ENCODE results near the gene RAP1GAP2.
"Not testable (repeated sequence)": the region's sequence is repeated elsewhere in the genome, so short reads cannot be mapped to it uniquely, and the experiment has no call there.

RAP1GAP2 gene

GRCh38 chr17:2814049-2814448 lies 17.8 kb downstream of the RAP1GAP2 start:
- TF ChIP-seq, protein P1, sequence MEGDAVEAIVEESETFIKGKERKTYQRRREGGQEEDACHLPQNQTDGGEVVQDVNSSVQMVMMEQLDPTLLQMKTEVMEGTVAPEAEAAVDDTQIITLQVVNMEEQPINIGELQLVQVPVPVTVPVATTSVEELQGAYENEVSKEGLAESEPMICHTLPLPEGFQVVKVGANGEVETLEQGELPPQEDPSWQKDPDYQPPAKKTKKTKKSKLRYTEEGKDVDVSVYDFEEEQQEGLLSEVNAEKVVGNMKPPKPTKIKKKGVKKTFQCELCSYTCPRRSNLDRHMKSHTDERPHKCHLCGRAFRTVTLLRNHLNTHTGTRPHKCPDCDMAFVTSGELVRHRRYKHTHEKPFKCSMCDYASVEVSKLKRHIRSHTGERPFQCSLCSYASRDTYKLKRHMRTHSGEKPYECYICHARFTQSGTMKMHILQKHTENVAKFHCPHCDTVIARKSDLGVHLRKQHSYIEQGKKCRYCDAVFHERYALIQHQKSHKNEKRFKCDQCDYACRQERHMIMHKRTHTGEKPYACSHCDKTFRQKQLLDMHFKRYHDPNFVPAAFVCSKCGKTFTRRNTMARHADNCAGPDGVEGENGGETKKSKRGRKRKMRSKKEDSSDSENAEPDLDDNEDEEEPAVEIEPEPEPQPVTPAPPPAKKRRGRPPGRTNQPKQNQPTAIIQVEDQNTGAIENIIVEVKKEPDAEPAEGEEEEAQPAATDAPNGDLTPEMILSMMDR (IDR thresholded peaks at IDR 0.05; ENCODE audit: borderline replicate concordance, control extremely low read depth, extremely low read depth, insufficient read depth, missing control alignments): no peak
- in situ Hi-C loops (cut with MboI; ENCODE audit: low sequenced_read_pairs, unreplicated experiment): no loop called here
- DNase-seq (ENCODE audit: low spot score): no peak

- in situ Hi-C loops (cut with MboI; ENCODE audit: low sequenced_read_pairs, unreplicated experiment): no loop called here
- TF ChIP-seq, protein P1 (IDR thresholded peaks at IDR 0.05; ENCODE audit: borderline replicate concordance, control extremely low read depth, extremely low read depth, insufficient read depth, missing control alignments): no peak
- peak; percentile 51 for DNase-seq (ENCODE audit: low spot score)
These were observed 18.5 kb downstream of the RAP1GAP2 start for GRCh38 chr17:2814481-2815341.

- in situ Hi-C loops (cut with MboI; ENCODE audit: low sequenced_read_pairs, unreplicated experiment): no loop called here
- TF ChIP-seq, protein P1 (IDR thresholded peaks at IDR 0.05; ENCODE audit: borderline replicate concordance, control extremely low read depth, extremely low read depth, insufficient read depth, missing control alignments): no peak
- no peak for DNase-seq (ENCODE audit: low spot score)
These were observed 19.5 kb downstream of the RAP1GAP2 start for GRCh38 chr17:2815781-2816185.

GRCh38 chr17:2816688-2817087 lies 20.4 kb downstream of the RAP1GAP2 start:
- in situ Hi-C loops (cut with MboI; ENCODE audit: low sequenced_read_pairs, unreplicated experiment): no loop called here
- no peak for DNase-seq (ENCODE audit: low spot score)
- TF ChIP-seq, protein P1 (IDR thresholded peaks at IDR 0.05; ENCODE audit: borderline replicate concordance, control extremely low read depth, extremely low read depth, insufficient read depth, missing control alignments): no peak

DNA sequence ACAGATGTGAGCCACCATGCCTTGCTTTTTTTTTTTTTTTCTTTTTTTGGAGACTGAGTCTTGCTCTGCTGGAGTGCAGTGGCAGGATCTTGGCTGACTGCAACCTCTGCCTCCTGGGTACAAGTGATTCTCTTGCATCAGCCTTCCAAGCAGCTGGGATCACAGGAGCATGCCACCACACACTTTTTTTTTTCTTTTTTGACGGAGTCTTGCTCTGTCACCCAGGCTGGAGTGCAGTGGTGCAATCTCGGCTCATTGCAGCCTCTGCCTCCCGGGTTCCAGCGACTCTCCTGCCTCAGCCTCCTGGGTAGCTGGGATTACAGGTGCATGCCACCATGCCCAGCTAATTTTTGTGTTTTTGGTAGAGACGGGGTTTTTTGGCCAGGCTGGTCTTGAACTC lies 23.1 kb downstream of the RAP1GAP2 start:
- DNase-seq (ENCODE audit: low spot score); in situ Hi-C loops (cut with MboI; ENCODE audit: low sequenced_read_pairs, unreplicated experiment): not testable (repeated sequence)

GRCh38 chr17:2819921-2820501 lies 23.8 kb downstream of the RAP1GAP2 start:
- in situ Hi-C loops (cut with MboI; ENCODE audit: low sequenced_read_pairs, unreplicated experiment): no loop called here
- TF ChIP-seq, protein P1 (IDR thresholded peaks at IDR 0.05; ENCODE audit: borderline replicate concordance, control extremely low read depth, extremely low read depth, insufficient read depth, missing control alignments): no peak
- no peak for DNase-seq (ENCODE audit: low spot score)

DNA sequence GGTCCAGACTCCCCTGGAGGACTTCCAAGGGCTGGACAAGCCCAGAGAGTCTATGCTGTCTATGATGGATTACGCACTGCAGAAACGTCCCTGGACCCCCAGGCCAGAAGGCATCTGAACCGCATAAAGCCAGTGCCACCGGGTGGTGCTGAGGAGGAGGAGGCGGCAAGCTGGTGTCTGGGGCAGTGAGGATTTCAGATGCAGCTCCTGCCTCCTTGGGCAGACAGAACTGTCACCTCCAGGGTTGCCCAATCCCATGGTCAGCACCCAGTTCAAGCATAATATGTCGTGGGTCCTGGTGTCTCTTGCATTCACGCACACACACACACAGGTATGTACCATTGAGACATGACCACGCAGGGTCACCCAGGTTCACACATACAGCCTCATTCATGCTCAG lies 25.6 kb downstream of the RAP1GAP2 start:
- no peak for DNase-seq (ENCODE audit: low spot score)
- in situ Hi-C loops (cut with MboI; ENCODE audit: low sequenced_read_pairs, unreplicated experiment): no loop called here
- TF ChIP-seq, protein P1 (IDR thresholded peaks at IDR 0.05; ENCODE audit: borderline replicate concordance, control extremely low read depth, extremely low read depth, insufficient read depth, missing control alignments): no peak
